Esophagus squamous epithelium (tissue), 5 donors: ENCODE measurements around the gene NCAPD2. TPM values are rescaled to one million over a fixed set of nuclear protein-coding genes. Genes with fewer than 3 reads are reported as not detected.

Experiments used
- DNase-seq: peaks from one replicate; lab custom pipeline; 2025; lab: John Stamatoyannopoulos, UW
- H3K27ac ChIP-seq, 4 donors: fragments of 200-600 bp; sonication (generic); one replicate each; pipeline ENCODE4 v1.5.1; 2016 to 2019; ENCODE audit warnings: mild to moderate bottlenecking in 1 of 4
- H3K27me3 ChIP-seq, 4 donors: fragments of 200-600 bp; sonication (generic); 1 replicate in 3 of 4; 2 replicates in 1 of 4; pipeline versions ENCODE4 v1.5.1 to v1.6.0; 2017 to 2021; ENCODE audit warnings: antibody characterized with exemption in 1 of 4
- H3K36me3 ChIP-seq, 3 donors: fragments of 200-600 bp; sonication (generic); one replicate each; pipeline ENCODE4 v1.5.1; 2016 to 2019
- H3K4me1 ChIP-seq, 3 donors: fragments of 200-600 bp; sonication (generic); one replicate each; pipeline ENCODE4 v1.5.1; 2017 to 2019
- H3K4me3 ChIP-seq, 4 donors: fragments of 200-600 bp; sonication (generic); 1 replicate in 3 of 4; 2 replicates in 1 of 4; pipeline ENCODE4 v1.5.1; 2016 to 2019; ENCODE audit warnings: mild to moderate bottlenecking in 2 of 4, moderate library complexity in 1 of 4
- H3K9me3 ChIP-seq, 3 donors: fragments of 200-600 bp; sonication (generic); one replicate each; pipeline ENCODE4 v1.5.1; 2016 to 2019
- POLR2A ChIP-seq, 4 donors: fragments of 450-650 bp; IDR thresholded peaks; one replicate each; pipeline ENCODE4 v1.6.1; 2017; ENCODE audit warnings: antibody characterized with exemption in 4 of 4, mild to moderate bottlenecking in 4 of 4, moderate library complexity in 3 of 4
- WGBS, 2 donors: methylation state at CpG; one replicate each; pipeline ENCODE4 v1.1.5; 2018; 5-methylcytosine and 5-hydroxymethylcytosine counted together
- intact Hi-C: fragments of 100-400 bp; cut with DNase I; formaldehyde crosslinking; loops from one replicate; pipeline ENCODE4 v1.15.0; 2022
- small RNA-seq, 4 donors: library from RNA; depleted of rRNA; stranded (forward); fragments of <200 nt; gene quantifications; one replicate each; pipeline ENCODE3, GENCODE V24; 2016
- total RNA-seq, 4 donors: library from RNA; depleted of rRNA; stranded (reverse); fragments of >200 nt; gene quantifications; one replicate each; pipeline ENCODE4 v1.1.0, GENCODE V29; 2016
- TF ChIP-seq, protein P1 (sequence below), 6 experiments: fragments of 450-650 bp in 4 of 6; fragments of 200-600 bp in 2 of 6; sonication (generic) in 2 of 6; IDR thresholded peaks; one replicate each; pipeline ENCODE4 v1.5.1; 2016 to 2019; ENCODE audit warnings: antibody characterized with exemption in 6 of 6, mild to moderate bottlenecking in 4 of 6, moderate library complexity in 4 of 6
- donor health status: DM: yes; HTN: yes; CAD: no.

Gene NCAPD2
- total RNA-seq, 4 donors from 2014 or later, result 25.6 to 73.2 (median 55.9) TPM

DNA sequence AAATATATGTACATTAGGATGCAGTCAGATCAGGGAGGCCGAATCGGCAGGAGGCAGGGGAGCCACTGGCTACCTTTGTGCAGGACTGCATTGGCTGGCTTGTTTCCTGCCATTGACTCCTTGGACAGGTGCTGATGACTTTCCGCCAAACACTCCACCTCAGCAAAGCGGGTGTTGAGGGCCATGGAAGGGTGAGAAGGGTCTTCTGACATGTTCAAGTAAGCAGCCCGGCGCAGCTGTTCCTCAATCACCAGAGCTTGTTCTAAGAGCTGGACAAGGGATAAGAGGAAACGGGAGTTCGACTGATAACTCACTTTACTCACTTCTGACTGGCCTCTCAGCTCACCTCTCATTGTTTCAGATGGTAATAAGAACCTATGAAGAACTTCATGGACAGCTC, 79.1 kb downstream of the NCAPD2 start:
- no peak for TF ChIP-seq POLR2A (IDR thresholded peaks at IDR 0.05)
- TF ChIP-seq, protein P1, sequence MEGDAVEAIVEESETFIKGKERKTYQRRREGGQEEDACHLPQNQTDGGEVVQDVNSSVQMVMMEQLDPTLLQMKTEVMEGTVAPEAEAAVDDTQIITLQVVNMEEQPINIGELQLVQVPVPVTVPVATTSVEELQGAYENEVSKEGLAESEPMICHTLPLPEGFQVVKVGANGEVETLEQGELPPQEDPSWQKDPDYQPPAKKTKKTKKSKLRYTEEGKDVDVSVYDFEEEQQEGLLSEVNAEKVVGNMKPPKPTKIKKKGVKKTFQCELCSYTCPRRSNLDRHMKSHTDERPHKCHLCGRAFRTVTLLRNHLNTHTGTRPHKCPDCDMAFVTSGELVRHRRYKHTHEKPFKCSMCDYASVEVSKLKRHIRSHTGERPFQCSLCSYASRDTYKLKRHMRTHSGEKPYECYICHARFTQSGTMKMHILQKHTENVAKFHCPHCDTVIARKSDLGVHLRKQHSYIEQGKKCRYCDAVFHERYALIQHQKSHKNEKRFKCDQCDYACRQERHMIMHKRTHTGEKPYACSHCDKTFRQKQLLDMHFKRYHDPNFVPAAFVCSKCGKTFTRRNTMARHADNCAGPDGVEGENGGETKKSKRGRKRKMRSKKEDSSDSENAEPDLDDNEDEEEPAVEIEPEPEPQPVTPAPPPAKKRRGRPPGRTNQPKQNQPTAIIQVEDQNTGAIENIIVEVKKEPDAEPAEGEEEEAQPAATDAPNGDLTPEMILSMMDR (IDR thresholded peaks at IDR 0.05), result no peak
- intact Hi-C loops, result no loop called here
- H3K27me3 ChIP-seq, result no peaks in the 10 kb centered on the region
- no peak overlapping the region for H3K27ac ChIP-seq
- H3K4me1 ChIP-seq, result peaks cover 5 to 15% (median 7%) of the 10 kb centered on the region in 3 donors
- no peak for DNase-seq
- H3K36me3 ChIP-seq, result peaks cover 37 to 90% (median 58%) of the 10 kb centered on the region in 3 donors
- H3K9me3 ChIP-seq, result no peaks in the 10 kb centered on the region
- no peak overlapping the region for H3K4me3 ChIP-seq
- 91 to 98% methylated on average over 8 of the region's 8 CpGs for WGBS, 2 donors

DNA sequence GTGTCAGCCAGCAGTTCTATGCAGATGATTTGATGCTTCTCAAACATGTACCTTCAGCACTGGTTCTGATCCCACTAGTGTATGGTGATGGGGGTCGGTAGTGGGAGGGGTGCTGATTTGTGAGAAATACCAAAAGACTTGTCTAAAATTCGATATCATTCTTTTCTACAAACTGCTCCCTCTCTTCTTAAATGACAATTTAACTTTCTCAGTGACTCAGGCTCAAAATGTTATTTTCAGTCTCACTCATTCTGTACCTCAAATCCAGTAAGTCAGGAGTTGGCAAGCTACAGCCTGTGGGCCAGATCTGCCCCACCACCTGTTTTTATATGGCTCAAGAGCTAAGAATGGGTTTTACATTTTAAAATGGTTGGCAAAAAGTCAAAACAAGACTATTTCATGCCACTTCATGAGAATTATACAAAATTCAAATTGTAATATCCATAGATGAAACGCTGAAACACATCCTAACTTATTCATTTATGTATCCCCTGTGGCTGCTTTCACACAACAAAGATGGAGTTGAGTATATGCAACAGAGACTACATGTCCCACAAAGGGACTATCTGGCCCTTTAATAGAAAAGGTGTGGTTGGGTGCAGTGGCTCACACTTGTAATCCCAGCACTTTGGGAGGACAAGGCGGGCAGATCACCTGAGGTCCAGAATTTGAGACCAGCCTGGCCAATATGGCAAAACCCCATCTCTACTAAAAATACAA, 80.8 kb downstream of the NCAPD2 start:
- Histone ChIP-seq H3K4me1 (peaks cover 0 to under 1% (median 0%) of the 10 kb centered on the region in 3 donors), H3K4me3 (no peak overlapping the region), H3K27ac (no peak overlapping the region), H3K9me3 (no peaks in the 10 kb centered on the region), H3K27me3 (no peaks in the 10 kb centered on the region), H3K36me3 (peaks cover 49 to 100% (median 70%) of the 10 kb centered on the region in 3 donors)
- TF ChIP-seq POLR2A (IDR thresholded peaks at IDR 0.05), result no peak
- no peak for DNase-seq
- WGBS, 2 donors, result 76 to 86% methylated on average over 4 of the region's 4 CpGs
- intact Hi-C loops, result no loop called here

DNA sequence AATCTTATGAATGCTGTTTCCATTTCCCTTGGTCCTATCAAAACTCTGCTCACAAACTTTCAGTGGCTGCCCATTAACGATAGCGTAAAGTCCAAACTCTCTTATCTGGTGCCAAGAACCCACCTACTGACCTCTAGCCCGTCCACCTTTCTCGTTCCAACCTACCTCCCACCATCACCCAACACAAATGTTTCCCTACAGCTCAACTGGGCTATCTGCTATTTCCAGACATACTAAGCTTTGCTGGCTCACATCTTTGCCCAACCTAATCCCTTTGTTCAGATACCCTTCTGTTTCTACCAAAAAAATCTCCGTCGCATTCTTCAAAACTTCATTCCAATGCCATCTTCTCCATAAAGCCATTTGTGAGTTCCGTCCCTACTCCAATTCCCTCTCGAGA, 81.7 kb downstream of the NCAPD2 start:
- Histone ChIP-seq H3K4me3 (no peak overlapping the region), H3K9me3 (no peaks in the 10 kb centered on the region), H3K27me3 (no peaks in the 10 kb centered on the region), H3K27ac (no peak overlapping the region), H3K36me3 (peaks cover 44 to 100% (median 71%) of the 10 kb centered on the region in 3 donors), H3K4me1 (no peaks in the 10 kb centered on the region)
- no peak for DNase-seq
- TF ChIP-seq POLR2A (IDR thresholded peaks at IDR 0.05), result no peak
- TF ChIP-seq, protein P1 (IDR thresholded peaks at IDR 0.05), result no peak
- 86 to 93% methylated on average over 8 of the region's 8 CpGs for WGBS, 2 donors
- intact Hi-C loops, result no loop called here

Small RNA genes within 50 kb of the gene (small RNA-seq; reads per million reads assigned to genes)
- gene SCARNA11, result 93.2 to 175 (median 152) reads per million in 4 donors

Other genes starting within 250 kb of the NCAPD2 start
- gene PLEKHG6, start 183.4 kb upstream of the NCAPD2 start, total RNA-seq, result 10 to 100 TPM; 13.9 to 61.7 (median 29.2) TPM
- 100 to 1,000 TPM; 121 to 190 (median 134) TPM for gene TNFRSF1A, start 152.0 kb upstream of the NCAPD2 start, total RNA-seq
- 100 to 1,000 TPM in 3 of 4 donors, 10 to 100 TPM in 1; 88.9 to 266 (median 111) TPM for gene SCNN1A, start 118.5 kb upstream of the NCAPD2 start, total RNA-seq
- 100 to 1,000 TPM in 3 of 4 donors, 10 to 100 TPM in 1; 98.2 to 171 (median 136) TPM for gene LTBR, start 109.9 kb upstream of the NCAPD2 start, total RNA-seq
- 1 to 10 TPM in 3 of 4 donors, under 1 TPM in 1; 0.49 to 4.2 (median 2.9) TPM for gene CD27, start 49.1 kb upstream of the NCAPD2 start, total RNA-seq
- 10 to 100 TPM in 3 of 4 donors, 1 to 10 TPM in 1; 7.7 to 25.6 (median 18.2) TPM for gene TAPBPL, start 42.1 kb upstream of the NCAPD2 start, total RNA-seq
- 1 to 10 TPM; 1.2 to 9.1 (median 5.1) TPM for gene VAMP1, start 23.4 kb upstream of the NCAPD2 start, total RNA-seq
- gene MRPL51, start 840 bp upstream of the NCAPD2 start, total RNA-seq, result 10 to 100 TPM; 36.3 to 95.5 (median 72.6) TPM
- 1,000 to 10,000 TPM; 2,526 to 4,151 (median 3,597) TPM for gene GAPDH, start 40.4 kb downstream of the NCAPD2 start, total RNA-seq
- gene IFFO1, start 61.9 kb downstream of the NCAPD2 start, total RNA-seq, result 1 to 10 TPM in 3 of 4 donors, under 1 TPM in 1; 0.76 to 7.4 (median 2.7) TPM
- 10 to 100 TPM; 36.0 to 51.9 (median 48.2) TPM for gene NOP2, start 74.2 kb downstream of the NCAPD2 start, total RNA-seq
- 100 to 1,000 TPM; 116 to 165 (median 127) TPM for gene CHD4, start 113.3 kb downstream of the NCAPD2 start, total RNA-seq
- gene LPAR5, start 141.9 kb downstream of the NCAPD2 start, total RNA-seq, result 10 to 100 TPM; 12.8 to 46.0 (median 17.4) TPM
- gene ACRBP, start 153.3 kb downstream of the NCAPD2 start, total RNA-seq, result 1 to 10 TPM in 2 of 4 donors, under 1 TPM in 1, not detected in 1; 0.35 to 4.0 (median 3.2) TPM
- gene ING4, start 169.0 kb downstream of the NCAPD2 start, total RNA-seq, result 10 to 100 TPM in 3 of 4 donors, 1 to 10 TPM in 1; 8.3 to 37.0 (median 26.9) TPM
- gene ZNF384, start 195.3 kb downstream of the NCAPD2 start, total RNA-seq, result 10 to 100 TPM; 19.6 to 36.2 (median 26.8) TPM
- gene PIANP, start 206.7 kb downstream of the NCAPD2 start, total RNA-seq, result under 1 TPM in 2 of 4 donors, not detected in 2; 0.11 to 0.19 TPM
- gene COPS7A, start 229.9 kb downstream of the NCAPD2 start, total RNA-seq, result 10 to 100 TPM; 39.6 to 57.5 (median 49.1) TPM